Calu3 (cell line): ENCODE measurements around the gene RAB5B. TPM values are rescaled to one million over a fixed set of nuclear protein-coding genes. Genes with fewer than 3 reads are reported as not detected.
"Not testable (repeated sequence)": the region's sequence is repeated elsewhere in the genome, so short reads cannot be mapped to it uniquely, and the experiment has no call there.

Experiments
- BruUV-seq: library from RNA; stranded (reverse); fragments of 400-500 nt; replicated peaks from 2 replicates; lab custom pipeline; 2021; lab: Mats Ljungman, UMichigan
- CTCF ChIA-PET: fragments of 300-600 bp; sonication (Branson Sonifier 250); formaldehyde crosslinking; loops from one replicate; lab custom pipeline; 2022; ENCODE audit warnings: antibody characterized with exemption; lab: Charles Lee
- DNase-seq: peaks from one replicate; pipeline ENCODE4 v3.0.0; 2022
- H3K27ac Mint-ChIP-seq: one replicate; pipeline ENCODE4 v1.8.0; 2022; ENCODE audit warnings: mixed read lengths; ENCODE audit not compliant: unreplicated experiment
- H3K27me3 Mint-ChIP-seq: one replicate; pipeline ENCODE4 v1.8.0; 2022; ENCODE audit warnings: mixed read lengths; ENCODE audit not compliant: unreplicated experiment
- H3K36me3 Mint-ChIP-seq: one replicate; pipeline ENCODE4 v1.8.0; 2022; ENCODE audit warnings: mild to moderate bottlenecking, moderate library complexity, mixed read lengths; ENCODE audit not compliant: insufficient read depth, unreplicated experiment
- H3K4me1 Mint-ChIP-seq: one replicate; pipeline ENCODE4 v1.8.0; 2022; ENCODE audit warnings: mild to moderate bottlenecking, low read depth, mixed read lengths; ENCODE audit not compliant: unreplicated experiment
- H3K4me3 Mint-ChIP-seq: one replicate; pipeline ENCODE4 v1.8.0; 2022; ENCODE audit warnings: mild to moderate bottlenecking, low read depth, moderate library complexity, mixed read lengths; ENCODE audit not compliant: unreplicated experiment
- H3K9me3 Mint-ChIP-seq: one replicate; pipeline ENCODE4 v1.8.0; 2022; ENCODE audit warnings: low read depth, mixed read lengths; ENCODE audit not compliant: unreplicated experiment
- intact Hi-C: fragments of 100-400 bp; cut with micrococcal nuclease; formaldehyde crosslinking; loops from one replicate; pipeline ENCODE4 v1.10.0; 2022; ENCODE audit not compliant: unreplicated experiment
- total RNA-seq: library from RNA; stranded (reverse); gene quantifications from 2 replicates; pipeline ENCODE4 v1.2.3, GENCODE V29; 2022
- TF ChIP-seq, protein P1 (sequence below): fragments of 200-600 bp; IDR thresholded peaks from one replicate; pipeline ENCODE4 v1.8.0; 2022; ENCODE audit warnings: antibody characterized with exemption; ENCODE audit not compliant: unreplicated experiment

The RAB5B gene
- total RNA-seq, 1 experiment from 2014 or later, result 91.6 TPM

- Mint-ChIP-seq H3K4me1 (peaks cover 11% of the 10 kb centered on the region), H3K36me3 (peaks cover 53% of the 10 kb centered on the region), H3K27me3 (no peaks in the 10 kb centered on the region), H3K4me3 (peak overlapping the region; percentile 90), H3K9me3 (no peaks in the 10 kb centered on the region), H3K27ac (peak overlapping the region; percentile 95)
- no peak for DNase-seq
- intact Hi-C loops, result loop anchor here (1.0 to 10.0 kb wide), 5 partner anchors 45 to 302 kb away; partner anchors contain the start of genes ORMDL2, SARNP and SMARCC2
- CTCF ChIA-PET, result interaction anchor here (0.7 to 2.1 kb wide), 2 partner anchors 45 to 115 kb away, joined by 3 to 12 read pairs; partner anchors contain the start of gene SUOX
- TF ChIP-seq, protein P1, sequence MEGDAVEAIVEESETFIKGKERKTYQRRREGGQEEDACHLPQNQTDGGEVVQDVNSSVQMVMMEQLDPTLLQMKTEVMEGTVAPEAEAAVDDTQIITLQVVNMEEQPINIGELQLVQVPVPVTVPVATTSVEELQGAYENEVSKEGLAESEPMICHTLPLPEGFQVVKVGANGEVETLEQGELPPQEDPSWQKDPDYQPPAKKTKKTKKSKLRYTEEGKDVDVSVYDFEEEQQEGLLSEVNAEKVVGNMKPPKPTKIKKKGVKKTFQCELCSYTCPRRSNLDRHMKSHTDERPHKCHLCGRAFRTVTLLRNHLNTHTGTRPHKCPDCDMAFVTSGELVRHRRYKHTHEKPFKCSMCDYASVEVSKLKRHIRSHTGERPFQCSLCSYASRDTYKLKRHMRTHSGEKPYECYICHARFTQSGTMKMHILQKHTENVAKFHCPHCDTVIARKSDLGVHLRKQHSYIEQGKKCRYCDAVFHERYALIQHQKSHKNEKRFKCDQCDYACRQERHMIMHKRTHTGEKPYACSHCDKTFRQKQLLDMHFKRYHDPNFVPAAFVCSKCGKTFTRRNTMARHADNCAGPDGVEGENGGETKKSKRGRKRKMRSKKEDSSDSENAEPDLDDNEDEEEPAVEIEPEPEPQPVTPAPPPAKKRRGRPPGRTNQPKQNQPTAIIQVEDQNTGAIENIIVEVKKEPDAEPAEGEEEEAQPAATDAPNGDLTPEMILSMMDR, result no peak
- BruUV-seq, result TSS peak; percentile 84
Measured at GRCh38 chr12:56040963-56041551, 67.2 kb downstream of the RAB5B start.

GRCh38 chr12:56041552-56042429 is 67.9 kb downstream of the RAB5B start, which contains the start of gene RPS26:
Gene RPS26 (plus strand): TSS chr12:56041918. CDS start chr12:56042167, 249 bp downstream.
- CTCF ChIA-PET, result interaction anchor here (2.1 kb wide), 1 partner anchor 45 kb away, joined by 12 read pairs; the partner anchor contains the start of gene SUOX
- TF ChIP-seq, protein P1, result peak; percentile 51
- BruUV-seq, result no TSS peak
- peak within 1 kb of the TSS; percentile 90 for H3K4me3 Mint-ChIP-seq
- intact Hi-C loops, result loop anchor here (1.0 to 10.0 kb wide), 5 partner anchors 45 to 303 kb away; partner anchors contain the start of genes ORMDL2, SARNP and SMARCC2
- peaks cover 60% of the 10 kb centered on the region for H3K36me3 Mint-ChIP-seq
- peaks cover 18% of the 10 kb centered on the region for H3K4me1 Mint-ChIP-seq
- peak within 1 kb of the TSS; percentile 95 for H3K27ac Mint-ChIP-seq
- peak; percentile 93 for DNase-seq
- no peaks in the 10 kb centered on the region for H3K27me3 Mint-ChIP-seq
- no peaks in the 10 kb centered on the region for H3K9me3 Mint-ChIP-seq

- H3K27me3 Mint-ChIP-seq, DNase-seq, CTCF ChIA-PET, H3K9me3 Mint-ChIP-seq: not testable (repeated sequence)
- BruUV-seq, result TSS peak; percentile 87
- Mint-ChIP-seq H3K27ac (peak overlapping the region; percentile 95), H3K4me3 (peak overlapping the region; percentile 90), H3K4me1 (peaks cover 19% of the 10 kb centered on the region), H3K36me3 (peaks cover 66% of the 10 kb centered on the region)
- intact Hi-C loops, result loop anchor here (5.0 to 10.0 kb wide), 2 partner anchors 142 to 225 kb away; partner anchors contain the start of genes ORMDL2, SARNP and SMARCC2
Measured at GRCh38 chr12:56042430-56042813, 68.5 kb downstream of the RAB5B start.

- intact Hi-C loops, result loop anchor here (5.0 to 10.0 kb wide), 2 partner anchors 142 to 226 kb away; partner anchors contain the start of genes ORMDL2, SARNP and SMARCC2
Measured at GRCh38 chr12:56042843-56043242, 69.0 kb downstream of the RAB5B start.

More at GRCh38 chr12:56042843-56043242, 69.0 kb downstream of the RAB5B start:
- Mint-ChIP-seq H3K4me1 (peaks cover 19% of the 10 kb centered on the region), H3K9me3 (no peaks in the 10 kb centered on the region), H3K4me3 (peak overlapping the region; percentile 90), H3K27ac (peak overlapping the region; percentile 95), H3K27me3 (no peaks in the 10 kb centered on the region), H3K36me3 (peaks cover 67% of the 10 kb centered on the region)
- CTCF ChIA-PET, result no interaction called here
- BruUV-seq, result no TSS peak
- TF ChIP-seq, protein P1, result no peak
- DNase-seq, result no peak

Other genes with a start within 250 kb of the RAB5B start
- gene CD63, start 245.1 kb upstream of the RAB5B start, total RNA-seq, result 880 and 991 TPM in 2 replicates
- 5.3 and 6.7 TPM in 2 replicates for gene GDF11, start 231.0 kb upstream of the RAB5B start, total RNA-seq
- gene SARNP, start 156.4 kb upstream of the RAB5B start, total RNA-seq, result 64.4 and 73.8 TPM in 2 replicates
- gene ORMDL2, start 156.0 kb upstream of the RAB5B start, total RNA-seq, result 93.6 and 95.4 TPM in 2 replicates
- 39.0 and 44.3 TPM in 2 replicates for gene DNAJC14, start 144.5 kb upstream of the RAB5B start, total RNA-seq
- gene MMP19, start 131.1 kb upstream of the RAB5B start, total RNA-seq, result not detected in 2 replicates
- gene PYM1, start 46.2 kb upstream of the RAB5B start, total RNA-seq, result 33.6 and 35.4 TPM in 2 replicates
- gene DGKA, start 42.9 kb upstream of the RAB5B start, total RNA-seq, result 50.3 and 51.2 TPM in 2 replicates
- 1.6 and 2.1 TPM in 2 replicates for gene PMEL, start 8.0 kb upstream of the RAB5B start, total RNA-seq
- 68.9 and 76.4 TPM in 2 replicates for gene CDK2, start 7.2 kb upstream of the RAB5B start, total RNA-seq
- gene SUOX, start 23.2 kb downstream of the RAB5B start, total RNA-seq, result 31.1 and 34.9 TPM in 2 replicates
- gene IKZF4, start 47.0 kb downstream of the RAB5B start, total RNA-seq, result 7.3 and 9.0 TPM in 2 replicates
- gene RPS26, start 67.8 kb downstream of the RAB5B start, total RNA-seq, result 50.6 and 50.7 TPM in 2 replicates
- 170 and 183 TPM in 2 replicates for gene ERBB3, start 106.1 kb downstream of the RAB5B start, total RNA-seq
- gene PA2G4, start 130.5 kb downstream of the RAB5B start, total RNA-seq, result 229 and 233 TPM in 2 replicates
- gene RPL41, start 142.6 kb downstream of the RAB5B start, total RNA-seq, result 2,379 and 2,426 TPM in 2 replicates
- 6.6 and 8.2 TPM in 2 replicates for gene ZC3H10, start 144.2 kb downstream of the RAB5B start, total RNA-seq
- gene ESYT1, start 154.2 kb downstream of the RAB5B start, total RNA-seq, result 72.7 and 91.1 TPM in 2 replicates
- 52.4 and 53.7 TPM in 2 replicates for gene MYL6B, start 178.5 kb downstream of the RAB5B start, total RNA-seq
- gene MYL6, start 184.3 kb downstream of the RAB5B start, total RNA-seq, result 1,037 and 1,130 TPM in 2 replicates
- gene SMARCC2, start 215.4 kb downstream of the RAB5B start, total RNA-seq, result 143 and 150 TPM in 2 replicates
- 42.6 and 43.9 TPM in 2 replicates for gene RNF41, start 247.8 kb downstream of the RAB5B start, total RNA-seq